Lung (tissue), 12 donors: ENCODE measurements around the gene RNASE8. TPM values are rescaled to one million over a fixed set of nuclear protein-coding genes. Genes with fewer than 3 reads are reported as not detected.
A peak's percentile ranks its signal among the peaks of the same experiment; 100 is the strongest.

Experiments
- ATAC-seq: fragments of 200-7000 bp; cut with Tn5 transposase; one replicate; pipeline ENCODE4 v1.9.1; 2020; ENCODE audit warnings: moderate number of reproducible peaks; ENCODE audit not compliant: insufficient read depth, low FRiP score
- DNase-seq, 3 donors: peaks; one replicate each; pipeline ENCODE4 v3.0.0-alpha.2; 2013 to 2017
- H3K27ac ChIP-seq, 2 donors: one replicate each; pipeline ENCODE4 v1.5.1; 2013; ENCODE audit warnings: mild to moderate bottlenecking in 2 of 2, moderate library complexity in 2 of 2, control low read depth in 1 of 2, inconsistent platforms in 1 of 2, low read depth in 1 of 2, low read length in 1 of 2
- H3K27me3 ChIP-seq, 3 donors: one replicate each; pipeline ENCODE4 v1.5.1; 2013; ENCODE audit warnings: low read length in 2 of 3; ENCODE audit not compliant: control insufficient read depth in 3 of 3, insufficient read depth in 3 of 3
- H3K36me3 ChIP-seq, 4 donors: one replicate each; pipeline ENCODE4 v1.5.1; 2013; ENCODE audit warnings: low read length in 4 of 4, mild to moderate bottlenecking in 1 of 4, moderate library complexity in 1 of 4; ENCODE audit not compliant: control insufficient read depth in 4 of 4, insufficient read depth in 4 of 4
- H3K4me1 ChIP-seq, 5 donors: one replicate each; pipeline ENCODE4 v1.5.1; 2013; ENCODE audit warnings: low read length in 5 of 5, mild to moderate bottlenecking in 2 of 5, moderate library complexity in 1 of 5; ENCODE audit not compliant: control insufficient read depth in 5 of 5, insufficient read depth in 5 of 5
- H3K4me3 ChIP-seq: one replicate; pipeline ENCODE4 v1.5.1; 2013; ENCODE audit warnings: mild to moderate bottlenecking, control low read depth, moderate library complexity
- H3K9ac ChIP-seq, 2 donors: one replicate each; pipeline ENCODE4 v1.5.1; 2013; ENCODE audit warnings: low read length in 2 of 2, control low read depth in 1 of 2; ENCODE audit not compliant: insufficient read depth in 1 of 2
- H3K9me3 ChIP-seq, 4 donors: one replicate each; pipeline ENCODE4 v1.5.1; 2013; ENCODE audit warnings: low read length in 3 of 4, mild to moderate bottlenecking in 1 of 4, moderate library complexity in 1 of 4; ENCODE audit not compliant: control insufficient read depth in 4 of 4, insufficient read depth in 3 of 4
- CTCF ChIP-seq: IDR thresholded peaks from 2 replicates; pipeline ENCODE4 v1.5.1; 2012; ENCODE audit warnings: mild to moderate bottlenecking; ENCODE audit errors: control extremely low read depth, extremely low read depth
- WGBS, 2 donors: extraction: QIAGEN DNeasy Blood & Tissue Kit; methylation state at CpG; one replicate each; pipeline ENCODE4 v1.1.7; 2013; 5-methylcytosine and 5-hydroxymethylcytosine counted together
- polyA plus RNA-seq, 2 donors: library from polyadenylated mRNA; stranded (reverse); fragments of 200-250 nt; gene quantifications; one replicate each; pipeline ENCODE4 v1.2.1, GENCODE V29; 2013
- total RNA-seq, 2 donors: library from RNA; depleted of rRNA in 1 of 2; stranded (reverse); fragments of >200 nt in 1 of 2; gene quantifications; one replicate each; pipeline ENCODE4 v1.2.1, GENCODE V29; 2014 to 2021
- donor health status: control.
- donor health status: control.
- donor health status: Bipolar disorder and iron deficiency.
- donor health status: healthy.
- donor health status: DM: yes; HTN: yes; CAD: no.

Gene RNASE8
- total and polyA plus RNA-seq, 4 donors: not detected

GRCh38 chr14:21098076-21098891 lies 40.7 kb downstream of the RNASE8 start, which contains the start of gene ZNF219:
ZNF219 (minus strand) TSS chr14:21098655; CDS start chr14:21093591, 5,064 bp downstream.
- 1 to 2% methylated on average over 26 to 85 of the region's 90 CpGs for WGBS, 2 donors

GRCh38 chr14:21098892-21099595 lies 41.4 kb downstream of the RNASE8 start:
- DNase-seq (no peak), ATAC-seq (no peak)
- Histone ChIP-seq H3K27me3 (no peaks in the 10 kb centered on the region), H3K9ac (peak overlapping the region in 1 of 2 donors; percentile 77), H3K9me3 (no peaks in the 10 kb centered on the region), H3K27ac (peak overlapping the region; percentile 91 to 92), H3K4me1 (peaks cover 7 to 28% (median 10%) of the 10 kb centered on the region in 5 donors), H3K4me3 (peak overlapping the region; percentile 58), H3K36me3 (no peaks in the 10 kb centered on the region)
- 16 to 18% methylated on average over 16 of the region's 16 CpGs for WGBS, 2 donors
- TF ChIP-seq CTCF: no peak

More at GRCh38 chr14:21098076-21098891, 40.7 kb downstream of the RNASE8 start, which contains the start of gene ZNF219:
- H3K27me3 ChIP-seq: no peaks in the 10 kb centered on the region
- ATAC-seq (peak; percentile 8), DNase-seq (peak; percentile 61 to 75 (median 69))
- peak within 1 kb of the TSS; percentile 70 to 77 for H3K9ac ChIP-seq
- H3K36me3 ChIP-seq: no peaks in the 10 kb centered on the region
- no peak for TF ChIP-seq CTCF
- H3K27ac ChIP-seq: peak within 1 kb of the TSS; percentile 91 to 92
- no peaks in the 10 kb centered on the region for H3K9me3 ChIP-seq
- peak within 1 kb of the TSS; percentile 58 for H3K4me3 ChIP-seq
- peaks cover 6 to 31% (median 13%) of the 10 kb centered on the region in 5 donors for H3K4me1 ChIP-seq

GRCh38 chr14:21099596-21099985 lies 42.0 kb downstream of the RNASE8 start:
- Histone ChIP-seq H3K27ac (peak overlapping the region; percentile 78 to 92), H3K9ac (peak overlapping the region in 1 of 2 donors; percentile 11)

More at GRCh38 chr14:21099596-21099985, 42.0 kb downstream of the RNASE8 start:
- WGBS, 2 donors: 49 to 85% methylated on average over 5 of the region's 5 CpGs
- ATAC-seq (no peak), DNase-seq (no peak)
- Histone ChIP-seq H3K27me3 (no peaks in the 10 kb centered on the region), H3K4me1 (peaks cover 7 to 26% (median 9%) of the 10 kb centered on the region in 5 donors), H3K4me3 (no peak overlapping the region), H3K36me3 (no peaks in the 10 kb centered on the region), H3K9me3 (no peaks in the 10 kb centered on the region)
- no peak for TF ChIP-seq CTCF
